ENCODE data around the gene UBAP1L.
"Not testable (repeated sequence)": the region's sequence is repeated elsewhere in the genome, so short reads cannot be mapped to it uniquely, and the experiment has no call there.

Gene UBAP1L

DNA sequence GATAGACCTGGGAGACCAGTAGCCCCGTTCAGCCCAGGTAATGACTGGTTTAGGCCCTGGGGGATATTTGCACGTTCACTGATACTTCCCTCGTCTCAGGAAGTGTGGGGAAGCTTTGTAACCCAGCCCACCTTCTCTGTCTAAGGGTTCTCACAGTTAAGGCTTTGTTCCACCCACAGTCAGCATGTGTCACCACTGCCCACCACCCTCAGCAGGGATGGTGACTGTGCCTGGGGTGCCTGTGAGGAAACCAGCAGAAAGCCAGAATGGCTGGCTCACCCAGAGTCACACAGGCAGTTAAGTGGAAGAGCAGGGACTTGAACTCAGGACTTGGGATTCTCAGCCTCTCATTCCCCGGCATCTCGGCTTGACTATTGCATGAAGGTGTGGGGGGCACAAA is 33.2 kb downstream of the UBAP1L start:
- Histone ChIP-seq H3K27me3 (ENCODE audit: control insufficient read depth in 1 of 2, insufficient read depth in 2 of 2, low read length in 2 of 2) (peaks cover 0 to 8% of the 10 kb centered on the region in 2 donors), H3K9me3 (ENCODE audit: low read length) (no peaks in the 10 kb centered on the region), H3K27ac (ENCODE audit: low read depth, low read length) (no peak overlapping the region), H3K4me3 (ENCODE audit: low read depth in 1 of 2, low read length in 2 of 2) (no peak overlapping the region), H3K36me3 (ENCODE audit: insufficient read depth, low read length) (no peaks in the 10 kb centered on the region), H3K9ac (ENCODE audit: low read length) (peak overlapping the region; percentile 7), H3K4me1 (ENCODE audit: insufficient read depth, low read length) (peaks cover 53% of the 10 kb centered on the region)

DNA sequence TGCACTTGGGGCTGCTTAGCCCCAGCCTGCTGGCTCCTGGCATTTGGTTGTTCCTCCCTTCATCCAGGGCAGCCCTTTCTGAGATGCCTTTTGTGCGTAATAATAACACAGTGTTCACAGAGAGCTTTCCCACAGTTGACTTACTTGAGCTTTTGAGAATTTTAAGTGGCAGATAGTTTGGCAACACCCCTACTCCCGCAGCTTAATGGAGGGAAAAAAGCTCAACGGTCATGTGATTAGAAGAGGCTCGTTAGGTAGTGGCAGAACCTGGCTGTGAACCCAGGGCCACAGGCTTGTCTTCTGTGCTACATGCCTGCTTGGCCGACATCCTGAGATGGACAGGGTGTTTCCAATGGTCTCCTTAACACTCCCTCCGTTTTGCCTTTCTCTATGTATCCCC is 33.7 kb downstream of the UBAP1L start:
- peaks cover 0 to 8% of the 10 kb centered on the region in 2 donors for H3K27me3 ChIP-seq (ENCODE audit: control insufficient read depth in 1 of 2, insufficient read depth in 2 of 2, low read length in 2 of 2)
- H3K27ac ChIP-seq (ENCODE audit: low read depth, low read length): no peak overlapping the region
- no peaks in the 10 kb centered on the region for H3K36me3 ChIP-seq (ENCODE audit: insufficient read depth, low read length)
- peaks cover 48% of the 10 kb centered on the region for H3K4me1 ChIP-seq (ENCODE audit: insufficient read depth, low read length)
- no peaks in the 10 kb centered on the region for H3K9me3 ChIP-seq (ENCODE audit: low read length)
- H3K9ac ChIP-seq (ENCODE audit: low read length): no peak overlapping the region
- H3K4me3 ChIP-seq (ENCODE audit: low read depth in 1 of 2, low read length in 2 of 2): no peak overlapping the region

GRCh38 chr15:65079580-65079979 is 35.4 kb downstream of the UBAP1L start:
- Histone ChIP-seq H3K27ac (ENCODE audit: low read depth, low read length) (no peak overlapping the region), H3K36me3 (ENCODE audit: insufficient read depth, low read length) (no peaks in the 10 kb centered on the region), H3K27me3 (ENCODE audit: control insufficient read depth in 1 of 2, insufficient read depth in 2 of 2, low read length in 2 of 2) (peaks cover 0 to 8% of the 10 kb centered on the region in 2 donors), H3K9me3 (ENCODE audit: low read length) (no peaks in the 10 kb centered on the region), H3K9ac (ENCODE audit: low read length) (no peak overlapping the region), H3K4me1 (ENCODE audit: insufficient read depth, low read length) (peaks cover 36% of the 10 kb centered on the region), H3K4me3 (ENCODE audit: low read depth in 1 of 2, low read length in 2 of 2) (no peak overlapping the region)

- Histone ChIP-seq H3K9me3 (ENCODE audit: low read length) (no peaks in the 10 kb centered on the region), H3K4me1 (ENCODE audit: insufficient read depth, low read length) (peaks cover 26% of the 10 kb centered on the region), H3K36me3 (ENCODE audit: insufficient read depth, low read length) (no peaks in the 10 kb centered on the region), H3K27me3 (ENCODE audit: control insufficient read depth in 1 of 2, insufficient read depth in 2 of 2, low read length in 2 of 2) (peaks cover 0 to 8% of the 10 kb centered on the region in 2 donors), H3K27ac (ENCODE audit: low read depth, low read length) (no peak overlapping the region), H3K9ac (ENCODE audit: low read length) (no peak overlapping the region), H3K4me3 (ENCODE audit: low read depth in 1 of 2, low read length in 2 of 2) (no peak overlapping the region)
Measured at GRCh38 chr15:65077981-65078352, 37.0 kb downstream of the UBAP1L start.

- Histone ChIP-seq H3K4me1 (ENCODE audit: insufficient read depth, low read length) (peaks cover 21% of the 10 kb centered on the region), H3K9ac (ENCODE audit: low read length) (no peak overlapping the region), H3K9me3 (ENCODE audit: low read length) (no peaks in the 10 kb centered on the region), H3K36me3 (ENCODE audit: insufficient read depth, low read length) (no peaks in the 10 kb centered on the region), H3K4me3 (ENCODE audit: low read depth in 1 of 2, low read length in 2 of 2) (no peak overlapping the region), H3K27me3 (ENCODE audit: control insufficient read depth in 1 of 2, insufficient read depth in 2 of 2, low read length in 2 of 2) (peaks cover 0 to 8% of the 10 kb centered on the region in 2 donors), H3K27ac (ENCODE audit: low read depth, low read length) (no peak overlapping the region)
Measured at GRCh38 chr15:65077291-65077980, 37.6 kb downstream of the UBAP1L start.

GRCh38 chr15:65076486-65077290 is 38.3 kb downstream of the UBAP1L start, which contains the start of gene KBTBD13:
KBTBD13 (plus strand) TSS chr15:65076746; CDS start chr15:65076816, 70 bp downstream.
- Histone ChIP-seq H3K27ac (ENCODE audit: low read depth, low read length) (no peak within 1 kb of the TSS), H3K4me1 (ENCODE audit: insufficient read depth, low read length) (peaks cover 21% of the 10 kb centered on the region), H3K36me3 (ENCODE audit: insufficient read depth, low read length) (no peaks in the 10 kb centered on the region), H3K27me3 (ENCODE audit: control insufficient read depth in 1 of 2, insufficient read depth in 2 of 2, low read length in 2 of 2) (peaks cover 0 to 8% of the 10 kb centered on the region in 2 donors), H3K9me3 (ENCODE audit: low read length) (no peaks in the 10 kb centered on the region), H3K4me3 (ENCODE audit: low read depth in 1 of 2, low read length in 2 of 2) (no peak within 1 kb of the TSS), H3K9ac (ENCODE audit: low read length) (no peak within 1 kb of the TSS)

GRCh38 chr15:65075607-65076395 is 39.2 kb downstream of the UBAP1L start:
- not testable (repeated sequence) for H3K36me3 ChIP-seq (ENCODE audit: insufficient read depth, low read length); H3K27ac ChIP-seq (ENCODE audit: low read depth, low read length); H3K27me3 ChIP-seq (ENCODE audit: control insufficient read depth in 1 of 2, insufficient read depth in 2 of 2, low read length in 2 of 2); H3K9ac ChIP-seq (ENCODE audit: low read length); H3K9me3 ChIP-seq (ENCODE audit: low read length); H3K4me3 ChIP-seq (ENCODE audit: low read depth in 1 of 2, low read length in 2 of 2)
- H3K4me1 ChIP-seq (ENCODE audit: insufficient read depth, low read length): peaks cover 22% of the 10 kb centered on the region

- H3K4me1 ChIP-seq (ENCODE audit: insufficient read depth, low read length): peaks cover 30% of the 10 kb centered on the region
- H3K9me3 ChIP-seq (ENCODE audit: low read length); H3K4me3 ChIP-seq (ENCODE audit: low read depth in 1 of 2, low read length in 2 of 2); H3K36me3 ChIP-seq (ENCODE audit: insufficient read depth, low read length); H3K27me3 ChIP-seq (ENCODE audit: control insufficient read depth in 1 of 2, insufficient read depth in 2 of 2, low read length in 2 of 2); H3K27ac ChIP-seq (ENCODE audit: low read depth, low read length); H3K9ac ChIP-seq (ENCODE audit: low read length): not testable (repeated sequence)
Measured at GRCh38 chr15:65074946-65075345, 40.1 kb downstream of the UBAP1L start.

GRCh38 chr15:65072617-65073016 is 42.4 kb downstream of the UBAP1L start:
- Histone ChIP-seq H3K36me3 (ENCODE audit: insufficient read depth, low read length) (no peaks in the 10 kb centered on the region), H3K9ac (ENCODE audit: low read length) (no peak overlapping the region), H3K9me3 (ENCODE audit: low read length) (no peaks in the 10 kb centered on the region), H3K27me3 (ENCODE audit: control insufficient read depth in 1 of 2, insufficient read depth in 2 of 2, low read length in 2 of 2) (peaks cover 0 to 8% of the 10 kb centered on the region in 2 donors), H3K27ac (ENCODE audit: low read depth, low read length) (no peak overlapping the region), H3K4me3 (ENCODE audit: low read depth in 1 of 2, low read length in 2 of 2) (no peak overlapping the region), H3K4me1 (ENCODE audit: insufficient read depth, low read length) (peaks cover 45% of the 10 kb centered on the region)

GRCh38 chr15:65072027-65072426 is 43.0 kb downstream of the UBAP1L start:
- no peaks in the 10 kb centered on the region for H3K9me3 ChIP-seq (ENCODE audit: low read length)
- H3K27ac ChIP-seq (ENCODE audit: low read depth, low read length): no peak overlapping the region
- H3K36me3 ChIP-seq (ENCODE audit: insufficient read depth, low read length): no peaks in the 10 kb centered on the region
- H3K9ac ChIP-seq (ENCODE audit: low read length): no peak overlapping the region
- H3K4me3 ChIP-seq (ENCODE audit: low read depth in 1 of 2, low read length in 2 of 2): no peak overlapping the region
- H3K27me3 ChIP-seq (ENCODE audit: control insufficient read depth in 1 of 2, insufficient read depth in 2 of 2, low read length in 2 of 2): peaks cover 0 to 2% of the 10 kb centered on the region in 2 donors
- peaks cover 45% of the 10 kb centered on the region for H3K4me1 ChIP-seq (ENCODE audit: insufficient read depth, low read length)

- H3K27ac ChIP-seq (ENCODE audit: low read depth, low read length): peak overlapping the region; percentile 48
- H3K4me1 ChIP-seq (ENCODE audit: insufficient read depth, low read length): peaks cover 45% of the 10 kb centered on the region
- H3K9ac ChIP-seq (ENCODE audit: low read length): no peak overlapping the region
- no peak overlapping the region for H3K4me3 ChIP-seq (ENCODE audit: low read depth in 1 of 2, low read length in 2 of 2)
- no peaks in the 10 kb centered on the region for H3K36me3 ChIP-seq (ENCODE audit: insufficient read depth, low read length)
- no peaks in the 10 kb centered on the region for H3K27me3 ChIP-seq (ENCODE audit: control insufficient read depth in 1 of 2, insufficient read depth in 2 of 2, low read length in 2 of 2)
- H3K9me3 ChIP-seq (ENCODE audit: low read length): no peaks in the 10 kb centered on the region
Measured at GRCh38 chr15:65071381-65071811, 43.6 kb downstream of the UBAP1L start.

Data from muscle layer of colon (tissue), 2 donors.